ENCODE data around the gene HSH2D. TPM values are rescaled to one million over a fixed set of nuclear protein-coding genes. Genes with fewer than 3 reads are reported as not detected.

HSH2D gene
- total and polyA plus RNA-seq, 2 of the 13 experiments (the other 11 are each of a cell fraction or from before 2014, with no cell fraction given) = 0.69 to 3.2 TPM

GRCh38 chr19:16117594-16118033 is 25.9 kb upstream of the HSH2D start (continued):
- TF ChIP-seq ZNF629 (CRISPR knock-in tag; conservative IDR thresholded peaks at IDR 0.05) = no peak
- no peak for TF ChIP-seq ZNF12 (CRISPR knock-in tag; IDR thresholded peaks at IDR 0.05)
- no peak for TF ChIP-seq SRY (CRISPR knock-in tag; IDR thresholded peaks at IDR 0.05)
- no peak for TF ChIP-seq ZFX (CRISPR knock-in tag; IDR thresholded peaks at IDR 0.05; ENCODE audit: low read depth)
- TF ChIP-seq NR2F1 (CRISPR knock-in tag; IDR thresholded peaks at IDR 0.05) = no peak
- TF ChIP-seq HNRNPL (IDR thresholded peaks at IDR 0.05; ENCODE audit: low read depth, low read length) = 0 out of 2 replicates have a peak, but pooled peaks have one; percentile 51
- no peak for TF ChIP-seq BRCA1 (CRISPR knock-in tag; IDR thresholded peaks at IDR 0.05)
- no peak for TF ChIP-seq SNAI1 (CRISPR knock-in tag; IDR thresholded peaks at IDR 0.05; ENCODE audit: borderline replicate concordance)
- no peak for TF ChIP-seq ZNF598 (CRISPR knock-in tag; IDR thresholded peaks at IDR 0.05; ENCODE audit: borderline replicate concordance)
- TF ChIP-seq CC2D1A (CRISPR knock-in tag; IDR thresholded peaks at IDR 0.05) = no peak
- TF ChIP-seq SIN3A (IDR thresholded peaks at IDR 0.05; ENCODE audit: borderline replicate concordance, low read depth, low read length) = no peak
- TF ChIP-seq JUN (CRISPR knock-in tag; IDR thresholded peaks at IDR 0.05) = no peak
- no peak for TF ChIP-seq ZEB1 (IDR thresholded peaks at IDR 0.05; ENCODE audit: insufficient replicate concordance, low read depth)
- TF ChIP-seq ZNF724P (CRISPR knock-in tag; IDR thresholded peaks at IDR 0.05; ENCODE audit: borderline replicate concordance) = no peak
- no peak for TF ChIP-seq NFYB (CRISPR knock-in tag; IDR thresholded peaks at IDR 0.05)
- TF ChIP-seq RNF2 (conservative IDR thresholded peaks at IDR 0.05; ENCODE audit: low read depth) = no peak
- TF ChIP-seq RBFOX2 (IDR thresholded peaks at IDR 0.05; ENCODE audit: low read depth, low read length) = 0 out of 2 replicates have a peak, but pooled peaks have one; percentile 24
- TF ChIP-seq ZNF282 (IDR thresholded peaks at IDR 0.05; ENCODE audit: partially characterized antibody) = no peak
- no peak for TF ChIP-seq RARA (CRISPR knock-in tag; IDR thresholded peaks at IDR 0.05)
- no peak for TF ChIP-seq NR3C1 (CRISPR knock-in tag; IDR thresholded peaks at IDR 0.05)
- no peak for TF ChIP-seq ZNF234 (CRISPR knock-in tag; conservative IDR thresholded peaks at IDR 0.05)
- TF ChIP-seq SSRP1 (CRISPR knock-in tag; IDR thresholded peaks at IDR 0.05) = no peak
- no peak for TF ChIP-seq TFDP1 (CRISPR knock-in tag; IDR thresholded peaks at IDR 0.05; ENCODE audit: borderline replicate concordance)
- no peak for TF ChIP-seq MED8 (CRISPR knock-in tag; IDR thresholded peaks at IDR 0.05; ENCODE audit: insufficient replicate concordance)
